Activated CD4-positive, alpha-beta memory T cell treated with anti-CD3 and anti-CD28 coated beads for 36 hours (primary cell): ENCODE data around the gene ATP2B1. TPM values are rescaled to one million over a fixed set of nuclear protein-coding genes. Genes with fewer than 3 reads are reported as not detected.

ENCODE experiments used
- CTCF ChIA-PET: fragments of 350-600 bp; sonication (Branson Sonifier 250); formaldehyde crosslinking; loops from one replicate; lab custom pipeline; 2021; ENCODE audit warnings: antibody characterized with exemption, inconsistent platforms; lab: Charles Lee
- POLR2A ChIA-PET: fragments of 350-600 bp; sonication (Branson Sonifier 250); formaldehyde crosslinking; loops from one replicate; lab custom pipeline; 2021; ENCODE audit warnings: antibody characterized with exemption; lab: Charles Lee
- DNase-seq: peaks from one replicate; pipeline ENCODE4 v3.0.0-alpha.2; 2020
- H3K27ac Mint-ChIP-seq: one replicate; pipeline ENCODE4 v1.8.0; 2021; ENCODE audit warnings: mixed read lengths
- H3K27me3 Mint-ChIP-seq: one replicate; pipeline ENCODE4 v1.8.0; 2021; ENCODE audit warnings: mixed read lengths
- H3K36me3 Mint-ChIP-seq: one replicate; pipeline ENCODE4 v1.8.0; 2021; ENCODE audit warnings: mixed read lengths
- H3K4me1 Mint-ChIP-seq: one replicate; pipeline ENCODE4 v1.8.0; 2021; ENCODE audit warnings: low read depth, mixed read lengths
- H3K4me3 Mint-ChIP-seq: one replicate; pipeline ENCODE4 v1.8.0; 2021; ENCODE audit warnings: mild to moderate bottlenecking, mixed read lengths
- H3K9me3 Mint-ChIP-seq: one replicate; pipeline ENCODE4 v1.8.0; 2021; ENCODE audit warnings: mixed read lengths
- intact Hi-C: fragments of 100-400 bp; cut with micrococcal nuclease; formaldehyde crosslinking; loops from one replicate; pipeline ENCODE4 v1.15.1; 2023
- total RNA-seq, 2 experiments: library from RNA; stranded (reverse); gene quantifications; one replicate each; pipeline ENCODE4 v1.2.3, GENCODE V29; 2021

ATP2B1 gene
- total RNA-seq, 2 experiments from 2014 or later = 22.6 to 24.8 TPM

- Mint-ChIP-seq H3K36me3 (peaks cover 32% of the 10 kb centered on the region), H3K27me3 (no peaks in the 10 kb centered on the region), H3K4me3 (no peak overlapping the region), H3K4me1 (peaks cover 51% of the 10 kb centered on the region), H3K27ac (no peak overlapping the region), H3K9me3 (peaks cover 4% of the 10 kb centered on the region)
- ChIA-PET CTCF (no interaction called here), POLR2A (no interaction called here)
- intact Hi-C loops = no loop called here
- no peak for DNase-seq
Observed at GRCh38 chr12:89649820-89650219, 58.8 kb downstream of the ATP2B1 start.

- DNase-seq = no peak
- POLR2A ChIA-PET = no interaction called here
- Mint-ChIP-seq H3K27ac (no peak overlapping the region), H3K36me3 (peaks cover 32% of the 10 kb centered on the region), H3K9me3 (peaks cover 4% of the 10 kb centered on the region), H3K27me3 (no peaks in the 10 kb centered on the region), H3K4me1 (peaks cover 52% of the 10 kb centered on the region), H3K4me3 (no peak overlapping the region)
- CTCF ChIA-PET = no interaction called here
- intact Hi-C loops = no loop called here
Observed at GRCh38 chr12:89649139-89649538, 59.5 kb downstream of the ATP2B1 start.

GRCh38 chr12:89648211-89648930 is 60.3 kb downstream of the ATP2B1 start:
- DNase-seq = no peak
- CTCF ChIA-PET = no interaction called here
- peaks cover 27% of the 10 kb centered on the region for H3K36me3 Mint-ChIP-seq
- POLR2A ChIA-PET = no interaction called here
- no peaks in the 10 kb centered on the region for H3K27me3 Mint-ChIP-seq
- peaks cover 4% of the 10 kb centered on the region for H3K9me3 Mint-ChIP-seq
- intact Hi-C loops = no loop called here
- H3K4me1 Mint-ChIP-seq = peaks cover 55% of the 10 kb centered on the region
- no peak overlapping the region for H3K4me3 Mint-ChIP-seq
- no peak overlapping the region for H3K27ac Mint-ChIP-seq

- Mint-ChIP-seq H3K4me3 (no peak overlapping the region), H3K4me1 (peaks cover 47% of the 10 kb centered on the region), H3K27ac (no peak overlapping the region), H3K27me3 (no peaks in the 10 kb centered on the region), H3K9me3 (peaks cover 4% of the 10 kb centered on the region), H3K36me3 (peaks cover 28% of the 10 kb centered on the region)
- ChIA-PET POLR2A (no interaction called here), CTCF (no interaction called here)
- no peak for DNase-seq
- intact Hi-C loops = no loop called here
Observed at GRCh38 chr12:89645434-89645833, 63.2 kb downstream of the ATP2B1 start.

- ChIA-PET CTCF (no interaction called here), POLR2A (no interaction called here)
- no peak overlapping the region for H3K27ac Mint-ChIP-seq
- intact Hi-C loops = no loop called here
- H3K27me3 Mint-ChIP-seq = no peaks in the 10 kb centered on the region
- H3K36me3 Mint-ChIP-seq = peaks cover 20% of the 10 kb centered on the region
- H3K4me3 Mint-ChIP-seq = no peak overlapping the region
- H3K9me3 Mint-ChIP-seq = no peaks in the 10 kb centered on the region
- no peak for DNase-seq
- H3K4me1 Mint-ChIP-seq = peaks cover 30% of the 10 kb centered on the region
Observed at GRCh38 chr12:89642959-89643358, 65.7 kb downstream of the ATP2B1 start.

GRCh38 chr12:89636776-89637160 is 71.9 kb downstream of the ATP2B1 start:
- intact Hi-C loops = loop anchor here (1.0 to 2.0 kb wide), 4 partner anchors 26 to 228 kb away; no protein-coding TSS in a partner anchor
- peaks cover 15% of the 10 kb centered on the region for H3K4me1 Mint-ChIP-seq
- peaks cover 29% of the 10 kb centered on the region for H3K36me3 Mint-ChIP-seq
- DNase-seq = no peak
- no peak overlapping the region for H3K4me3 Mint-ChIP-seq
- no peaks in the 10 kb centered on the region for H3K27me3 Mint-ChIP-seq
- H3K9me3 Mint-ChIP-seq = no peaks in the 10 kb centered on the region
- ChIA-PET POLR2A (no interaction called here), CTCF (interaction anchor here (0.9 kb wide), 1 partner anchor 1218 kb away, joined by 3 read pairs; no protein-coding TSS in a partner anchor)
- no peak overlapping the region for H3K27ac Mint-ChIP-seq

- intact Hi-C loops = loop anchor here (1.0 to 2.0 kb wide), 4 partner anchors 27 to 228 kb away; no protein-coding TSS in a partner anchor
- Mint-ChIP-seq H3K27me3 (no peaks in the 10 kb centered on the region), H3K4me3 (no peak overlapping the region), H3K36me3 (peaks cover 26% of the 10 kb centered on the region), H3K27ac (peak overlapping the region; percentile 35), H3K4me1 (peaks cover 15% of the 10 kb centered on the region), H3K9me3 (no peaks in the 10 kb centered on the region)
- peak; percentile 45 for DNase-seq
- POLR2A ChIA-PET = interaction anchor here (0.7 to 1.1 kb wide), 2 partner anchors 74 to 378 kb away, joined by 3 read pairs; no protein-coding TSS in a partner anchor
- CTCF ChIA-PET = interaction anchor here (1.2 kb wide), 1 partner anchor 466 kb away, joined by 3 read pairs; no protein-coding TSS in a partner anchor
Observed at GRCh38 chr12:89636052-89636775, 72.4 kb downstream of the ATP2B1 start.

GRCh38 chr12:89634508-89634907 is 74.1 kb downstream of the ATP2B1 start:
- ChIA-PET CTCF (no interaction called here), POLR2A (no interaction called here)
- no peak overlapping the region for H3K4me3 Mint-ChIP-seq
- no peak for DNase-seq
- intact Hi-C loops = no loop called here
- H3K9me3 Mint-ChIP-seq = no peaks in the 10 kb centered on the region
- peaks cover 15% of the 10 kb centered on the region for H3K4me1 Mint-ChIP-seq
- no peaks in the 10 kb centered on the region for H3K27me3 Mint-ChIP-seq
- H3K27ac Mint-ChIP-seq = no peak overlapping the region
- peaks cover 23% of the 10 kb centered on the region for H3K36me3 Mint-ChIP-seq

- intact Hi-C loops = no loop called here
- Mint-ChIP-seq H3K4me1 (peaks cover 15% of the 10 kb centered on the region), H3K27me3 (no peaks in the 10 kb centered on the region), H3K27ac (no peak overlapping the region), H3K36me3 (peaks cover 29% of the 10 kb centered on the region), H3K4me3 (no peak overlapping the region), H3K9me3 (no peaks in the 10 kb centered on the region)
- CTCF ChIA-PET = interaction anchor here (0.6 to 1.2 kb wide), 2 partner anchors 12 to 350 kb away, joined by 3 to 5 read pairs; no protein-coding TSS in a partner anchor
- no peak for DNase-seq
- POLR2A ChIA-PET = no interaction called here
Observed at GRCh38 chr12:89632778-89633177, 75.9 kb downstream of the ATP2B1 start.

- Mint-ChIP-seq H3K27ac (no peak overlapping the region), H3K36me3 (peaks cover 21% of the 10 kb centered on the region), H3K4me3 (no peak overlapping the region), H3K9me3 (no peaks in the 10 kb centered on the region), H3K4me1 (peaks cover 6% of the 10 kb centered on the region), H3K27me3 (no peaks in the 10 kb centered on the region)
- no peak for DNase-seq
- ChIA-PET CTCF (interaction anchor here (0.6 kb wide), 1 partner anchor 476 kb away, joined by 3 read pairs; no protein-coding TSS in a partner anchor), POLR2A (no interaction called here)
- intact Hi-C loops = no loop called here
Observed at GRCh38 chr12:89622115-89622514, 86.5 kb downstream of the ATP2B1 start.

- POLR2A ChIA-PET = no interaction called here
- Mint-ChIP-seq H3K4me1 (peaks cover 6% of the 10 kb centered on the region), H3K27me3 (no peaks in the 10 kb centered on the region), H3K27ac (no peak overlapping the region), H3K4me3 (no peak overlapping the region), H3K9me3 (no peaks in the 10 kb centered on the region), H3K36me3 (peaks cover 25% of the 10 kb centered on the region)
- intact Hi-C loops = no loop called here
- CTCF ChIA-PET = interaction anchor here (0.6 kb wide), 1 partner anchor 477 kb away, joined by 3 read pairs; no protein-coding TSS in a partner anchor
- no peak for DNase-seq
Observed at GRCh38 chr12:89621521-89621920, 87.1 kb downstream of the ATP2B1 start.

GRCh38 chr12:89619764-89620163 is 88.9 kb downstream of the ATP2B1 start:
- DNase-seq = no peak
- Mint-ChIP-seq H3K4me3 (no peak overlapping the region), H3K36me3 (peaks cover 28% of the 10 kb centered on the region), H3K4me1 (peaks cover 6% of the 10 kb centered on the region), H3K27ac (no peak overlapping the region), H3K27me3 (no peaks in the 10 kb centered on the region), H3K9me3 (no peaks in the 10 kb centered on the region)
- POLR2A ChIA-PET = no interaction called here
- CTCF ChIA-PET = no interaction called here
- intact Hi-C loops = no loop called here
